GM23338 (cell line): Measurements from ENCODE around the gene IGF2BP3. TPM values are rescaled to one million over a fixed set of nuclear protein-coding genes. Genes with fewer than 3 reads are reported as not detected.

Experiments used
- ATAC-seq: fragments of 200-7000 bp; cut with Tn5 transposase; 3 replicates; pipeline ENCODE4 v1.9.1; 2020
- DNase-seq: peaks from one replicate; pipeline ENCODE4 v3.0.0-alpha.2; 2015; ENCODE audit warnings: low spot score
- H2AFZ ChIP-seq: fragments of 200-600 bp; sonication (generic); 2 replicates; pipeline ENCODE4 v1.8.0; 2016; ENCODE audit warnings: antibody characterized with exemption, mild to moderate bottlenecking, moderate library complexity
- H3F3A ChIP-seq: fragments of 200-600 bp; sonication (generic); replicated peaks from 2 replicates; pipeline ENCODE4 v1.8.0; 2017; ENCODE audit warnings: antibody characterized with exemption, mixed run types, low read depth
- H3K27ac ChIP-seq: fragments of 200-600 bp; sonication (generic); 2 replicates; pipeline ENCODE4 v1.6.1; 2016; ENCODE audit warnings: low read depth
- H3K27me3 ChIP-seq: fragments of 200-600 bp; sonication (generic); 2 replicates; pipeline ENCODE4 v1.8.0; 2016; ENCODE audit warnings: mild to moderate bottlenecking, mixed run types, moderate library complexity; ENCODE audit not compliant: insufficient read depth
- H3K36me3 ChIP-seq: fragments of 200-600 bp; sonication (generic); 2 replicates; pipeline ENCODE4 v1.8.0; 2016; ENCODE audit warnings: mild to moderate bottlenecking; ENCODE audit not compliant: insufficient read depth
- H3K4me1 ChIP-seq: fragments of 200-600 bp; sonication (generic); 2 replicates; pipeline ENCODE4 v1.8.0; 2016; ENCODE audit warnings: mild to moderate bottlenecking, moderate library complexity; ENCODE audit not compliant: insufficient read depth
- H3K4me2 ChIP-seq: fragments of 200-600 bp; sonication (generic); 2 replicates; pipeline ENCODE4 v1.7.1; 2017; ENCODE audit warnings: mixed run types
- H3K4me3 ChIP-seq: fragments of 200-600 bp; sonication (generic); 2 replicates; pipeline ENCODE4 v1.6.1; 2016; ENCODE audit warnings: mixed run types
- H3K79me2 ChIP-seq: fragments of 200-600 bp; sonication (generic); replicated peaks from 2 replicates; pipeline ENCODE4 v1.8.0; 2017; ENCODE audit warnings: mild to moderate bottlenecking; ENCODE audit not compliant: insufficient read depth
- H3K9me2 ChIP-seq: fragments of 200-600 bp; sonication (generic); 2 replicates; pipeline ENCODE4 v1.8.0; 2017; ENCODE audit not compliant: insufficient read depth
- H4K20me1 ChIP-seq: fragments of 200-600 bp; sonication (generic); replicated peaks from 2 replicates; pipeline ENCODE4 v1.8.0; 2017; ENCODE audit warnings: mild to moderate bottlenecking; ENCODE audit not compliant: insufficient read depth
- H3K27ac Mint-ChIP-seq: 2 replicates; pipeline ENCODE4 v1.8.0; 2020; ENCODE audit warnings: inconsistent platforms, mild to moderate bottlenecking, moderate library complexity, mixed read lengths
- H3K27me3 Mint-ChIP-seq: 3 replicates; pipeline ENCODE4 v1.8.0; 2022; ENCODE audit warnings: low read depth, mild to moderate bottlenecking, moderate library complexity, mixed read lengths, inconsistent platforms; ENCODE audit not compliant: insufficient read depth, poor library complexity
- H3K36me3 Mint-ChIP-seq: 3 replicates; pipeline ENCODE4 v1.8.0; 2021; ENCODE audit warnings: low read depth, mild to moderate bottlenecking, inconsistent platforms, moderate library complexity, mixed read lengths
- H3K4me1 Mint-ChIP-seq: 3 replicates; pipeline ENCODE4 v1.8.0; 2020; ENCODE audit warnings: mild to moderate bottlenecking, inconsistent platforms, mixed read lengths
- H3K4me3 Mint-ChIP-seq: 3 replicates; pipeline ENCODE4 v1.8.0; 2021; ENCODE audit warnings: moderate library complexity, mild to moderate bottlenecking, inconsistent platforms, mixed read lengths
- H3K9me3 Mint-ChIP-seq: 3 replicates; pipeline ENCODE4 v1.8.0; 2020; ENCODE audit warnings: moderate library complexity, mild to moderate bottlenecking, inconsistent platforms, mixed read lengths
- CREB1 ChIP-seq: fragments of 250-450 bp; sonication (Bioruptor Pico); IDR thresholded peaks from 2 replicates; pipeline ENCODE4 v1.5.0; 2020; ENCODE audit warnings: low read depth, mild to moderate bottlenecking, moderate library complexity
- EZH2 ChIP-seq: fragments of 200-600 bp; sonication (generic); IDR thresholded peaks from one replicate; pipeline ENCODE4 v1.8.0; 2017; ENCODE audit warnings: antibody characterized with exemption, mild to moderate bottlenecking, low read depth; ENCODE audit not compliant: unreplicated experiment
- POLR2AphosphoS5 ChIP-seq: IDR thresholded peaks from 2 replicates; pipeline ENCODE4 v1.6.1; 2016; ENCODE audit warnings: antibody characterized with exemption, low read depth
- ZNF331 ChIP-seq: fragments of 250-450 bp; sonication (Bioruptor Pico); IDR thresholded peaks from 2 replicates; pipeline ENCODE4 v1.5.0; 2020; ENCODE audit warnings: low read depth, mild to moderate bottlenecking, moderate library complexity
- polyA plus RNA-seq: library from polyadenylated mRNA; unstranded; fragments of >200 nt; fragmentation: Nextera tagmentation; extraction: Ambion mirVana; gene quantifications from 2 replicates; pipeline ENCODE4 v1.2.1, GENCODE V29; 2016
- total RNA-seq: library from RNA; depleted of rRNA; stranded (reverse); fragments of >200 nt; shearing (Covaris generic); gene quantifications from 2 replicates; pipeline ENCODE4 v1.2.3, GENCODE V29; 2014
- TF ChIP-seq, protein P1 (sequence below): IDR thresholded peaks from 2 replicates; pipeline ENCODE4 v1.6.1; 2016; ENCODE audit warnings: antibody characterized with exemption
- TF ChIP-seq, protein P2 (sequence below), 2 experiments: fragments of 200-600 bp in 1 of 2; sonication (generic) in 1 of 2; conservative IDR thresholded peaks; 2 replicates each; pipeline versions ENCODE4 v1.5.1 to v1.6.1; 2016 to 2017; ENCODE audit warnings: antibody characterized with exemption in 2 of 2, low read depth in 2 of 2, mild to moderate bottlenecking in 2 of 2, moderate library complexity in 1 of 2

Gene IGF2BP3
- total and polyA plus RNA-seq, 2 experiments from 2014 or later: 52.0 to 183 TPM

DNA sequence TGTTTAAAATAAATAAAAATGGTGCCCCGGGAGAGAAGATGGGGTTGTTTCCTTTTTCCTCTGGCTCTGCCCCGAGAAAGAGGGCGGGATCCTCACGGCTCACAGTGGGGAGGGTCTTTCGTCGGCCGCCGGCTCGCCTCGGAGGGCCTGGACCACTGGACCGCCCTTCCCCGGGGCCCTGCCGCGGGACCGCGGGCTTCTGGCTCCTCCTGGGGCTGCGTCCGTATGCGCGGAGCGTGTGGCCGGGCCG lies 3.5 kb upstream of the IGF2BP3 start:
- peak overlapping the region; percentile 80 for H3K4me2 ChIP-seq
- ATAC-seq: peak; percentile 28
- Mint-ChIP-seq H3K9me3 (peaks cover 3% of the 10 kb centered on the region; the same call in 2 of the 3 replicates), H3K36me3 (peaks cover 5% of the 10 kb centered on the region), H3K4me3 (peak overlapping the region; percentile 84), H3K27ac (peak overlapping the region; percentile 94), H3K27me3 (peaks cover 19% of the 10 kb centered on the region), H3K4me1 (peaks cover 25% of the 10 kb centered on the region)
- peak overlapping the region; percentile 96 for H3K27ac ChIP-seq
- DNase-seq: peak; percentile 65
- H3F3A ChIP-seq: no peaks in the 10 kb centered on the region
- H3K27me3 ChIP-seq: no peaks in the 10 kb centered on the region
- no peak overlapping the region for H2AFZ ChIP-seq
- H3K36me3 ChIP-seq: no peaks in the 10 kb centered on the region
- H4K20me1 ChIP-seq: no peaks in the 10 kb centered on the region
- no peaks in the 10 kb centered on the region for H3K9me2 ChIP-seq
- H3K79me2 ChIP-seq: peaks cover 66% of the 10 kb centered on the region
- H3K4me3 ChIP-seq: peak overlapping the region; percentile 64
- peaks cover 27% of the 10 kb centered on the region for H3K4me1 ChIP-seq
- no peak for TF ChIP-seq EZH2

DNA sequence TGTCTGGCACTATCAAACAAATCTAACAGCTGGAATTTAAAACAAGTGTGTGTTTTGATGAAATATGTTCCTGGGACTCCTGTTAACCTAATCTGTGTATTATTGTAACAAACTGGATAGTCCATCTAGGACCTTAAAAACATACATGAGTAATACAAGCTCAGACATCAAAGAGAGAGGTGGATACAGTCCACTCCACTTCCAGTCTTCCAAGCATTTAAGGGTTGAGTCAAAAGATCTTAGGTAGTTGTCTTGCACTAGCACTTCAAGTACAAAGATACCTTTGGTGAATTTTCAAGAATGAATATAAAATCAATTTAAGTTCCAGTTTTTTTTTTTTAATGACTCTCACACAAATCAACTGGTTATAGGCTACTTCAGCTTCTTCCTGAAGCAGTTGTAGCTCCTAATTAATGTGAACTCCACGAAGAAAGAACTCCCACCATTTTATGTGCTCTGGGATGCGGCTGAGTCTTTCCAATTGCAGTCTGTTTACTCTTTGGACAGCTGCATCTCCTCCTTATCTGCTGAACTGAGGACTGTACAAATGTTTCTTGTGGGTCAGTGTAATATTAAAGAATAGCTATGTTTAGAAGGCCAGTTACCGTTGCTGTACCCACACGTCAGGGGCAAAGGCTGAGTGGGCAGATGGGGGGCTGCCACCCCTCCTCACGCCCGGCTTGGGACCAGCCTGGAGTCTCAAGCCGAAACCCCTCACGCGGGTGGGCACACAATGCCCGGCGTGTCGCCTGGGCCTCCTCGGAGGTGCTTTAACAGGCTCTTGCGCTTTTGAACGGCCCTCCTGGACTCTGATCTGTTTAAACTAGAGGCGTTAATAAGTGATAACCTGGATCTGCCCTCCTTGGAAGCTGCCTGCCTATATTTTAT lies 2.9 kb upstream of the IGF2BP3 start:
- H2AFZ ChIP-seq: no peak overlapping the region

More for the DNA sequence above, 2.9 kb upstream of the IGF2BP3 start:
- Histone ChIP-seq H3K4me3 (peak overlapping the region; percentile 64), H3K36me3 (no peaks in the 10 kb centered on the region), H3F3A (no peaks in the 10 kb centered on the region), H3K4me2 (peak overlapping the region; percentile 80), H3K27ac (peak overlapping the region; percentile 96), H3K9me2 (no peaks in the 10 kb centered on the region), H3K79me2 (peaks cover 66% of the 10 kb centered on the region), H3K4me1 (peaks cover 22% of the 10 kb centered on the region), H4K20me1 (no peaks in the 10 kb centered on the region), H3K27me3 (no peaks in the 10 kb centered on the region)
- Mint-ChIP-seq H3K4me3 (peak overlapping the region; percentile 84), H3K27ac (peak overlapping the region; percentile 94), H3K27me3 (peaks cover 20% of the 10 kb centered on the region), H3K4me1 (peaks cover 21% of the 10 kb centered on the region; the same call in 2 of the 3 replicates), H3K36me3 (peaks cover 7% of the 10 kb centered on the region), H3K9me3 (peaks cover 4% of the 10 kb centered on the region; the same call in 2 of the 3 replicates)
- no peak for DNase-seq
- ATAC-seq: no peak
- TF ChIP-seq POLR2AphosphoS5: no peak
- TF ChIP-seq ZNF331: no peak
- TF ChIP-seq, protein P1, sequence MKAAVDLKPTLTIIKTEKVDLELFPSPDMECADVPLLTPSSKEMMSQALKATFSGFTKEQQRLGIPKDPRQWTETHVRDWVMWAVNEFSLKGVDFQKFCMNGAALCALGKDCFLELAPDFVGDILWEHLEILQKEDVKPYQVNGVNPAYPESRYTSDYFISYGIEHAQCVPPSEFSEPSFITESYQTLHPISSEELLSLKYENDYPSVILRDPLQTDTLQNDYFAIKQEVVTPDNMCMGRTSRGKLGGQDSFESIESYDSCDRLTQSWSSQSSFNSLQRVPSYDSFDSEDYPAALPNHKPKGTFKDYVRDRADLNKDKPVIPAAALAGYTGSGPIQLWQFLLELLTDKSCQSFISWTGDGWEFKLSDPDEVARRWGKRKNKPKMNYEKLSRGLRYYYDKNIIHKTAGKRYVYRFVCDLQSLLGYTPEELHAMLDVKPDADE: no peak
- TF ChIP-seq, protein P2, sequence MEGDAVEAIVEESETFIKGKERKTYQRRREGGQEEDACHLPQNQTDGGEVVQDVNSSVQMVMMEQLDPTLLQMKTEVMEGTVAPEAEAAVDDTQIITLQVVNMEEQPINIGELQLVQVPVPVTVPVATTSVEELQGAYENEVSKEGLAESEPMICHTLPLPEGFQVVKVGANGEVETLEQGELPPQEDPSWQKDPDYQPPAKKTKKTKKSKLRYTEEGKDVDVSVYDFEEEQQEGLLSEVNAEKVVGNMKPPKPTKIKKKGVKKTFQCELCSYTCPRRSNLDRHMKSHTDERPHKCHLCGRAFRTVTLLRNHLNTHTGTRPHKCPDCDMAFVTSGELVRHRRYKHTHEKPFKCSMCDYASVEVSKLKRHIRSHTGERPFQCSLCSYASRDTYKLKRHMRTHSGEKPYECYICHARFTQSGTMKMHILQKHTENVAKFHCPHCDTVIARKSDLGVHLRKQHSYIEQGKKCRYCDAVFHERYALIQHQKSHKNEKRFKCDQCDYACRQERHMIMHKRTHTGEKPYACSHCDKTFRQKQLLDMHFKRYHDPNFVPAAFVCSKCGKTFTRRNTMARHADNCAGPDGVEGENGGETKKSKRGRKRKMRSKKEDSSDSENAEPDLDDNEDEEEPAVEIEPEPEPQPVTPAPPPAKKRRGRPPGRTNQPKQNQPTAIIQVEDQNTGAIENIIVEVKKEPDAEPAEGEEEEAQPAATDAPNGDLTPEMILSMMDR (conservative IDR thresholded peaks at IDR 0.05; ENCODE audit: low read depth in 2 of 2): no peak
- TF ChIP-seq CREB1 (CRISPR knock-in tag): no peak
